K562 (cell line): ENCODE results near the gene SLC36A3. TPM values are rescaled to one million over a fixed set of nuclear protein-coding genes. Genes with fewer than 3 reads are reported as not detected.

Source experiments
- ATAC-seq: fragments of 200-7000 bp; cut with Tn5 transposase; 3 replicates; pipeline ENCODE4 v1.9.1; 2020; ENCODE audit warnings: moderate library complexity
- BruUV-seq: library from RNA; stranded (reverse); fragments of 400-500 nt; replicated peaks from 2 replicates; lab custom pipeline; 2021; lab: Mats Ljungman, UMichigan
- CTCF ChIA-PET: fragments of 300-600 bp; formaldehyde crosslinking; extraction: SDS; loops from one replicate; lab custom pipeline; 2021; ENCODE audit warnings: low intra/inter-chr PET ratio; lab: Yijun Ruan, JAX
- POLR2A ChIA-PET: fragments of 300-600, 350-650 bp; sonication (Branson Sonifier 250); formaldehyde crosslinking; extraction: SDS; loops from one replicate; lab custom pipeline; 2021; ENCODE audit warnings: antibody characterized with exemption, inconsistent platforms; lab: Yijun Ruan, JAX
- DNase-seq, 4 experiments: peaks; one replicate each; pipeline versions ENCODE4 v3.0.0 to v3.0.0-alpha.2; 2011 to 2018; ENCODE audit warnings: low spot score in 3 of 4, mixed read lengths in 3 of 4; ENCODE audit errors: extremely low read depth in 1 of 4
- FAIRE-seq: peaks from 2 replicates; lab custom pipeline; 2011; peaks lifted over from hg19 to GRCh38; lab: Jason Lieb, UNC
- H2AFZ ChIP-seq: 2 replicates; pipeline ENCODE4 v1.6.0; 2011; ENCODE audit warnings: low read depth, low read length, control low read depth, inconsistent platforms
- H3K27ac ChIP-seq: fragments of 200-600 bp; 3 replicates; pipeline ENCODE4 v1.8.0; 2011; ENCODE audit warnings: low read depth, mild to moderate bottlenecking, control low read depth, inconsistent platforms, low read length, moderate library complexity, mixed read lengths; ENCODE audit errors: extremely low read depth
- H3K27me3 ChIP-seq, 2 experiments: fragments of 300-600 bp in 1 of 2; 2 replicates in 1 of 2; 3 replicates in 1 of 2; pipeline versions ENCODE4 v1.6.0 to v1.8.0; 2011; ENCODE audit warnings: inconsistent platforms in 2 of 2, low read length in 2 of 2, mild to moderate bottlenecking in 1 of 2, mixed read lengths in 1 of 2, moderate library complexity in 1 of 2; ENCODE audit not compliant: control insufficient read depth in 2 of 2, insufficient read depth in 2 of 2
- H3K36me3 ChIP-seq: fragments of 300-600 bp; 3 replicates; pipeline ENCODE4 v1.8.0; 2011; ENCODE audit warnings: mild to moderate bottlenecking, low read length, inconsistent platforms; ENCODE audit not compliant: control insufficient read depth, insufficient read depth
- H3K4me1 ChIP-seq, 2 experiments: fragments of 200-600 bp in 1 of 2; replicated peaks in 1 of 2; 2 replicates in 1 of 2; 3 replicates in 1 of 2; pipeline versions ENCODE4 v1.5.1 to v1.8.0; 2011; ENCODE audit warnings: inconsistent platforms in 2 of 2, low read length in 2 of 2, mild to moderate bottlenecking in 1 of 2, mixed read lengths in 1 of 2, moderate library complexity in 1 of 2; ENCODE audit not compliant: control insufficient read depth in 2 of 2, insufficient read depth in 2 of 2
- H3K4me2 ChIP-seq: 2 replicates; pipeline ENCODE4 v1.6.1; 2011; ENCODE audit warnings: low read length, control low read depth, inconsistent platforms, mixed read lengths; ENCODE audit not compliant: insufficient read depth
- H3K4me3 ChIP-seq: fragments of 200-600 bp; sonication (generic), shearing (Covaris generic); 2 replicates; pipeline ENCODE4 v1.5.1; 2016; ENCODE audit warnings: control low read depth, inconsistent platforms
- H3K79me2 ChIP-seq: fragments of 200-600 bp; 3 replicates; pipeline ENCODE4 v1.8.0; 2011; ENCODE audit warnings: low read length, inconsistent platforms; ENCODE audit not compliant: control insufficient read depth, insufficient read depth
- H3K9ac ChIP-seq, 2 experiments: 2 replicates each; pipeline versions ENCODE4 v1.6.0 to v1.6.1; 2011; ENCODE audit warnings: low read depth in 2 of 2, low read length in 2 of 2, control low read depth in 1 of 2, inconsistent platforms in 1 of 2, mild to moderate bottlenecking in 1 of 2, mixed read lengths in 1 of 2; ENCODE audit not compliant: insufficient read depth in 1 of 2
- H3K9me1 ChIP-seq: one replicate; pipeline ENCODE4 v1.6.0; 2011; ENCODE audit warnings: inconsistent platforms, mild to moderate bottlenecking, low read length, moderate library complexity; ENCODE audit not compliant: control insufficient read depth, insufficient read depth
- H3K9me3 ChIP-seq: replicated peaks from 2 replicates; pipeline ENCODE4 v1.5.1; 2011; ENCODE audit warnings: low read depth, low read length, inconsistent platforms; ENCODE audit not compliant: control insufficient read depth, insufficient read depth
- H4K20me1 ChIP-seq: replicated peaks from 2 replicates; pipeline ENCODE4 v1.6.1; 2011; ENCODE audit warnings: low read length, inconsistent platforms, mixed read lengths; ENCODE audit not compliant: control insufficient read depth, insufficient read depth
- ELF1 ChIP-seq: fragments of 200-800 bp; sonication (Bioruptor generic); IDR thresholded peaks from 2 replicates; pipeline ENCODE4 v1.6.1; 2016; ENCODE audit warnings: missing genetic modification characterization, missing compliant biosample characterization
- HLTF ChIP-seq: fragments of 450-650 bp; IDR thresholded peaks from 2 replicates; pipeline ENCODE4 v1.6.1; 2016
- RBM34 ChIP-seq: fragments of 200-400 bp; formaldehyde crosslinking; IDR thresholded peaks from 2 replicates; pipeline ENCODE4 v1.6.1; 2018; ENCODE audit warnings: low read length, borderline replicate concordance; ENCODE audit not compliant: insufficient read depth
- SFPQ ChIP-seq: fragments of 200-400 bp; formaldehyde crosslinking; IDR thresholded peaks from 2 replicates; pipeline ENCODE4 v1.6.1; 2017; ENCODE audit warnings: mild to moderate bottlenecking, low read depth, low read length, moderate library complexity
- SIN3A ChIP-seq, 2 experiments: fragments of 150-350 bp in 1 of 2; IDR thresholded peaks; 2 replicates each; pipeline ENCODE4 v1.6.1; 2011 to 2016; ENCODE audit warnings: borderline replicate concordance in 2 of 2, low read depth in 2 of 2, low read length in 2 of 2, mild to moderate bottlenecking in 2 of 2, moderate library complexity in 2 of 2; ENCODE audit not compliant: control insufficient read depth in 1 of 2
- SREBF2 ChIP-seq: sonication (generic); formaldehyde crosslinking; IDR thresholded peaks from 2 replicates; pipeline ENCODE4 v1.4.0; 2020; ENCODE audit warnings: mild to moderate bottlenecking, missing genetic modification reagents
- SRSF1 ChIP-seq: fragments of 200-400 bp; formaldehyde crosslinking; IDR thresholded peaks from 2 replicates; pipeline ENCODE4 v1.6.1; 2017; ENCODE audit warnings: mild to moderate bottlenecking, low read depth, low read length, moderate library complexity
- ZNF121 ChIP-seq: sonication (generic); formaldehyde crosslinking; conservative IDR thresholded peaks from 2 replicates; pipeline ENCODE4 v1.8.0; 2022; ENCODE audit warnings: missing genetic modification reagents
- WGBS: fragments of 100-300 bp; shearing (Covaris generic); methylation state at CpG from one replicate; pipeline ENCODE4 v1.1.6; 2016; ENCODE audit warnings: low coverage, mixed read lengths; ENCODE audit not compliant: insufficient coverage; ENCODE audit errors: missing lambda C conversion rate; 5-methylcytosine and 5-hydroxymethylcytosine counted together
- in situ Hi-C: fragments of 300-500 bp; cut with MboI; formaldehyde crosslinking; loops from 4 replicates; pipeline ENCODE4 v1.15.0; 2018; ENCODE audit warnings: inconsistent platforms, mixed read lengths
- intact Hi-C: fragments of 100-400 bp; cut with micrococcal nuclease; formaldehyde crosslinking; loops from 2 replicates; pipeline ENCODE4 v1.14.2; 2022
- polyA plus RNA-seq, 8 experiments: library from polyadenylated mRNA; depleted of rRNA in 4 of 8; stranded (reverse) in 5 of 8; unstranded in 3 of 8; fragments of >200 nt; fragmentation: Nextera tagmentation in 2 of 8; fragmentation: Illumina TruSeq in 1 of 8; extraction: Ambion mirVana in 2 of 8; extraction: Trizol in 1 of 8; gene quantifications; 2 replicates each; pipeline versions ENCODE4 v1.2.1 to v1.2.3, GENCODE V29; 2011 to 2014; ENCODE audit warnings: inconsistent platforms in 1 of 8, missing spikeins in 1 of 8
- total RNA-seq, 7 experiments: library from RNA; depleted of rRNA in 6 of 7; stranded (reverse); fragments of >200 nt in 6 of 7; fragmentation: Illumina TruSeq in 2 of 7; extraction: Trizol in 2 of 7; gene quantifications; 2 replicates each; pipeline versions ENCODE4 v1.2.1 to v1.2.3, GENCODE V29; 2011 to 2021; ENCODE audit warnings: low replicate concordance in 1 of 7

The SLC36A3 gene
- total and polyA plus RNA-seq, 9 of the 15 experiments (the other 6 are each of a cell fraction or from before 2014, with no cell fraction given) = not detected

- Histone ChIP-seq H3K9me3 (no peaks in the 10 kb centered on the region), H2AFZ (no peak overlapping the region), H4K20me1 (no peaks in the 10 kb centered on the region), H3K4me2 (no peak overlapping the region)
- DNase-seq (no peak), FAIRE-seq (no peak)
- CTCF ChIA-PET = no interaction called here
- WGBS = 19% methylated on average over 8 of the region's 8 CpGs
- no peak for TF ChIP-seq SRSF1
- no peak for TF ChIP-seq HLTF
- no peak for TF ChIP-seq ELF1
- TF ChIP-seq RBM34 = no peak
- TF ChIP-seq SIN3A (IDR thresholded peaks at IDR 0.05; ENCODE audit: borderline replicate concordance in 2 of 2, control insufficient read depth in 1 of 2, low read depth in 2 of 2, low read length in 2 of 2) = no peak
- no peak for TF ChIP-seq SFPQ
- no peak for TF ChIP-seq ZNF121
- no peak for TF ChIP-seq SREBF2 (CRISPR knock-in tag)
- TF ChIP-seq, all 486 proteins: peak for 0
- no peak for ATAC-seq
- Histone ChIP-seq H3K27me3 (peaks cover 5 to 33% of the 10 kb centered on the region in 2 experiments), H3K4me1 (peaks cover 0 to 6% of the 10 kb centered on the region in 2 experiments; a peak in 4 of 5 replicates), H3K9ac (no peak overlapping the region), H3K4me3 (no peak overlapping the region), H3K27ac (no peak overlapping the region), H3K36me3 (no peaks in the 10 kb centered on the region), H3K79me2 (no peaks in the 10 kb centered on the region), H3K9me1 (no peaks in the 10 kb centered on the region)
- POLR2A ChIA-PET = interaction anchor here (1.6 kb wide), 1 partner anchor 10 kb away, joined by 3 read pairs; the partner anchor contains the start of gene CCDC69
- in situ Hi-C loops = no loop called here
- no TSS peak for BruUV-seq
- intact Hi-C loops = no loop called here
Observed at GRCh38 chr5:151233616-151234085, 69.9 kb downstream of the SLC36A3 start.
